ENCODE data around the gene SELENOW.

SELENOW gene

GRCh38 chr19:47826800-47827199, 48.3 kb downstream of the SELENOW start:
- FAIRE-seq, result no peak

GRCh38 chr19:47832723-47833122, 54.2 kb downstream of the SELENOW start:
- FAIRE-seq, result no peak
